ENCODE measurements around the gene PRSS50.

Gene PRSS50

GRCh38 chr3:46716461-46717441, 918 bp downstream of the PRSS50 start:
- no peak overlapping the region for H3K27ac ChIP-seq
- TF ChIP-seq ZFX (IDR thresholded peaks at IDR 0.05; ENCODE audit: borderline replicate concordance) = no peak
- TF ChIP-seq, protein P1, sequence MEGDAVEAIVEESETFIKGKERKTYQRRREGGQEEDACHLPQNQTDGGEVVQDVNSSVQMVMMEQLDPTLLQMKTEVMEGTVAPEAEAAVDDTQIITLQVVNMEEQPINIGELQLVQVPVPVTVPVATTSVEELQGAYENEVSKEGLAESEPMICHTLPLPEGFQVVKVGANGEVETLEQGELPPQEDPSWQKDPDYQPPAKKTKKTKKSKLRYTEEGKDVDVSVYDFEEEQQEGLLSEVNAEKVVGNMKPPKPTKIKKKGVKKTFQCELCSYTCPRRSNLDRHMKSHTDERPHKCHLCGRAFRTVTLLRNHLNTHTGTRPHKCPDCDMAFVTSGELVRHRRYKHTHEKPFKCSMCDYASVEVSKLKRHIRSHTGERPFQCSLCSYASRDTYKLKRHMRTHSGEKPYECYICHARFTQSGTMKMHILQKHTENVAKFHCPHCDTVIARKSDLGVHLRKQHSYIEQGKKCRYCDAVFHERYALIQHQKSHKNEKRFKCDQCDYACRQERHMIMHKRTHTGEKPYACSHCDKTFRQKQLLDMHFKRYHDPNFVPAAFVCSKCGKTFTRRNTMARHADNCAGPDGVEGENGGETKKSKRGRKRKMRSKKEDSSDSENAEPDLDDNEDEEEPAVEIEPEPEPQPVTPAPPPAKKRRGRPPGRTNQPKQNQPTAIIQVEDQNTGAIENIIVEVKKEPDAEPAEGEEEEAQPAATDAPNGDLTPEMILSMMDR (IDR thresholded peaks at IDR 0.05) = no peak

- no peak for TF ChIP-seq ZFX (IDR thresholded peaks at IDR 0.05; ENCODE audit: borderline replicate concordance)
- TF ChIP-seq, protein P1 (IDR thresholded peaks at IDR 0.05) = no peak
- no peak overlapping the region for H3K27ac ChIP-seq
Measured at GRCh38 chr3:46715507-46716175, 2.0 kb downstream of the PRSS50 start.

- no peak overlapping the region for H3K27ac ChIP-seq
- no peak for TF ChIP-seq ZFX (IDR thresholded peaks at IDR 0.05; ENCODE audit: borderline replicate concordance)
- TF ChIP-seq, protein P1 (IDR thresholded peaks at IDR 0.05) = no peak
Measured at GRCh38 chr3:46714728-46715506, 2.8 kb downstream of the PRSS50 start.

DNA sequence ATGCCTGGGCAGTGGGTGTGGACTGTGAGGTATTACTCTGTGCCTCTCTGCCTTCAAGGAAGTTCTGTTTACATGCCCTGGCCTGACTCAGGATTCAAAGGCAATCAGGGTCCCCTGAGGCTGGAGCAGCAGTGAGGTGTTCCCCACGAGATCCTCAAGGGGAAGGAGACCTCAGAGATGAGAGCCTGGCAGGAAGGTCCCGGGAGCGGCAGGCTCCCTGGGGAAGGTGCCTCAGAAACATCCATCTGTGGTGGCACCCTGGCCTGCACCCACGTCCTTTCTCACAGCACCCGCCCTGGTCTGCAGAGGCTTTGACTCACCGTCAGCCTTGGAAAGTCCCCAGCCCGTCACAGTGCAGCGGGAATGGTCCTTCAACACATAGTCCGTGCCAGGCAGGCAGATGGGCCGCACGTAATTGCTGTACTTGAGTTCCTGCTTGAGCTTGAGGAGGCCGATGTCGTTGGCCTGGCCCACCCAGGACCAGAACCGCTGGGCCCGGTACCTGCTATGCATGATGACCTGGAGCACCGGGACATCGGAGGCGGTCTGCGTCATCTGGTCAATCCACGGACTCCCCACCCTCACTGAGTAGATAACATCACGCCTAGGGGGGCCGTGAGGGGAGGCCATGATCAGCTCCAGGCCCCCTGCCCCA, 3.6 kb downstream of the PRSS50 start:
- TF ChIP-seq, protein P1 (IDR thresholded peaks at IDR 0.05) = no peak
- TF ChIP-seq ZFX (IDR thresholded peaks at IDR 0.05; ENCODE audit: borderline replicate concordance) = no peak
- no peak overlapping the region for H3K27ac ChIP-seq

DNA sequence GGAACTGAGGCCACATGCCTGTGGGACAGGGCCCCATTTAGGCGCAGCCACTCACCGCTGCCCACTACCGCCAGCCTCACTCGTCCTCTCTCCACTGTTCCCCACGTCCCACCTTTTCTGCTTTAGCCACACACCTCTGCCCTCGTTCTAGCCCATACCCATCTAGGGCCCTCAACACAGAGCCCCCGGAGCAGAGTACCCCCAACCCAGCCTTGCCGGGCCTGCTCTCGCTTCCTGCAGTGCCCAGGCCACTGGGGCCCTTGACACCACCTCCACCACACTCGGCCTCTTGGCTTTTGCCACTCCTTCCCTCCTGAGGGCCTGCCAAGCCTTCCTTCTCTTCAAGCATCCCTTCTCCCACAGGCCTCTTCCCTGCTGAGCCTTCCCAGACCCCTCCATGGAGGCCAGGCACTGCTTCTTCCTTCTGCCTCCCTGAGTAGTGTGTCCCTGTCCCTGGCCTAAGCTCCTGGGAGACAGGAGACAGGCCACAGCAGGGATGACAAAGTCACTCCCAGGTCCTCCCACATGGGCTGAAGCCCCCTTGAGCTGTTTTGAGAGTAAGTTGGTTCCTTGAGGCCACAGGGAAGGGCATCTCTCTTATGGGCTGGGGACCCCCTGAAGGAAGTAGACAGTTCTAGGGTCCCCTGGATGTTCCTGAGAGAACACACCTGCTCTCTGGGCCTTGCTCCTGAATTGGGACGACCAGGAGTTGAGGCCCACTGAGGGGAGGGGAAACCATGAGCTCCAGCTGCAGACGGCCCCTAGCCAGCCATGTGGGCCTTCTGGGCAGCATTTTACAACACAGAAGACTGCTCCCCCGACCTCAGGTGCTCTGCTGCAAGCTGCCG, 4.4 kb downstream of the PRSS50 start:
- TF ChIP-seq ZFX (IDR thresholded peaks at IDR 0.05; ENCODE audit: borderline replicate concordance) = no peak
- TF ChIP-seq, protein P1 (IDR thresholded peaks at IDR 0.05) = no peak

More for the DNA sequence above, 4.4 kb downstream of the PRSS50 start:
- no peak overlapping the region for H3K27ac ChIP-seq

Measured in 22Rv1 (cell line).